ENCODE measurements around the gene IL36RN.

- TF ChIP-seq CTCF (conservative IDR thresholded peaks at IDR 0.05; ENCODE audit: low read depth, low read length) (no peak), EZH2phosphoT487 (IDR thresholded peaks at IDR 0.05; ENCODE audit: borderline replicate concordance, low read length) (no peak)
These were observed 14.4 kb downstream of the IL36RN start for GRCh38 chr2:113073325-113073834.

Data from PC-3 (cell line).